Glomerular endothelial cell (primary cell): ENCODE results near the gene CACNG3. TPM values are rescaled to one million over a fixed set of nuclear protein-coding genes. Genes with fewer than 3 reads are reported as not detected.

ENCODE experiments used
- DNase-seq: peaks from one replicate; pipeline ENCODE4 v3.0.0-alpha.2; 2011; ENCODE audit warnings: low read depth, low spot score; ENCODE audit errors: extremely low read depth
- total RNA-seq: library from RNA; depleted of rRNA; stranded (reverse); fragments of >200 nt; gene quantifications from 2 replicates; pipeline ENCODE4 v1.2.3, GENCODE V29; 2015

CACNG3 gene
- total RNA-seq, 1 donor from 2014 or later, result not detected

- DNase-seq, result no peak
These were observed 125.5 kb downstream of the CACNG3 start for GRCh38 chr16:24381470-24382118.

GRCh38 chr16:24382762-24383407 is 126.8 kb downstream of the CACNG3 start:
- DNase-seq, result no peak

GRCh38 chr16:24394341-24394740 is 138.2 kb downstream of the CACNG3 start:
- DNase-seq, result no peak

GRCh38 chr16:24396350-24397271 is 140.5 kb downstream of the CACNG3 start:
- DNase-seq, result no peak

GRCh38 chr16:24409045-24409444 is 152.9 kb downstream of the CACNG3 start:
- no peak for DNase-seq
